ENCODE results near the gene RPRD1A. TPM values are rescaled to one million over a fixed set of nuclear protein-coding genes. Genes with fewer than 3 reads are reported as not detected.

Gene RPRD1A
- total and polyA plus RNA-seq, 4 donors, result 11.8 to 29.5 (median 16.6) TPM

GRCh38 chr18:36085195-36085594, 17.8 kb upstream of the RPRD1A start:
- no peak for TF ChIP-seq HNF4G (IDR thresholded peaks at IDR 0.05)
- no peak for TF ChIP-seq GABPA (IDR thresholded peaks at IDR 0.05 in 1 of 2, conservative IDR thresholded peaks at IDR 0.05 in 1 of 2)
- no peak for TF ChIP-seq ATF3 (IDR thresholded peaks at IDR 0.05)
- TF ChIP-seq EGR1 (IDR thresholded peaks at IDR 0.05; ENCODE audit: low read depth in 2 of 2), result no peak
- no peak for TF ChIP-seq HNF4A (conservative IDR thresholded peaks at IDR 0.05)
- no peak for TF ChIP-seq JUND (IDR thresholded peaks at IDR 0.05)
- no peak for TF ChIP-seq ZBTB33 (IDR thresholded peaks at IDR 0.05)
- TF ChIP-seq RAD21 (IDR thresholded peaks at IDR 0.05), result no peak
- TF ChIP-seq FOXA2 (IDR thresholded peaks at IDR 0.05), result no peak
- no peak for TF ChIP-seq TAF1 (conservative IDR thresholded peaks at IDR 0.05)
- TF ChIP-seq REST (IDR thresholded peaks at IDR 0.05), result no peak
- TF ChIP-seq NR2F2 (IDR thresholded peaks at IDR 0.05), result no peak
- TF ChIP-seq, protein P1, sequence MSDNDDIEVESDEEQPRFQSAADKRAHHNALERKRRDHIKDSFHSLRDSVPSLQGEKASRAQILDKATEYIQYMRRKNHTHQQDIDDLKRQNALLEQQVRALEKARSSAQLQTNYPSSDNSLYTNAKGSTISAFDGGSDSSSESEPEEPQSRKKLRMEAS (IDR thresholded peaks at IDR 0.05), result no peak
- no peak for TF ChIP-seq YY1 (IDR thresholded peaks at IDR 0.05)
- TF ChIP-seq, protein P2, sequence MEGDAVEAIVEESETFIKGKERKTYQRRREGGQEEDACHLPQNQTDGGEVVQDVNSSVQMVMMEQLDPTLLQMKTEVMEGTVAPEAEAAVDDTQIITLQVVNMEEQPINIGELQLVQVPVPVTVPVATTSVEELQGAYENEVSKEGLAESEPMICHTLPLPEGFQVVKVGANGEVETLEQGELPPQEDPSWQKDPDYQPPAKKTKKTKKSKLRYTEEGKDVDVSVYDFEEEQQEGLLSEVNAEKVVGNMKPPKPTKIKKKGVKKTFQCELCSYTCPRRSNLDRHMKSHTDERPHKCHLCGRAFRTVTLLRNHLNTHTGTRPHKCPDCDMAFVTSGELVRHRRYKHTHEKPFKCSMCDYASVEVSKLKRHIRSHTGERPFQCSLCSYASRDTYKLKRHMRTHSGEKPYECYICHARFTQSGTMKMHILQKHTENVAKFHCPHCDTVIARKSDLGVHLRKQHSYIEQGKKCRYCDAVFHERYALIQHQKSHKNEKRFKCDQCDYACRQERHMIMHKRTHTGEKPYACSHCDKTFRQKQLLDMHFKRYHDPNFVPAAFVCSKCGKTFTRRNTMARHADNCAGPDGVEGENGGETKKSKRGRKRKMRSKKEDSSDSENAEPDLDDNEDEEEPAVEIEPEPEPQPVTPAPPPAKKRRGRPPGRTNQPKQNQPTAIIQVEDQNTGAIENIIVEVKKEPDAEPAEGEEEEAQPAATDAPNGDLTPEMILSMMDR (IDR thresholded peaks at IDR 0.05; ENCODE audit: low read depth, low read length, missing input control), result no peak
- no peak for TF ChIP-seq SP1 (IDR thresholded peaks at IDR 0.05)
- H3K9me3 ChIP-seq (ENCODE audit: control insufficient read depth in 4 of 4, low read length in 3 of 4), result peaks cover 0 to 3% (median under 1%) of the 10 kb centered on the region in 4 donors
- H3K9ac ChIP-seq (ENCODE audit: low read depth in 1 of 2, low read length in 2 of 2), result no peak overlapping the region
- H3K27ac ChIP-seq (ENCODE audit: low read depth in 1 of 2, low read length in 2 of 2), result no peak overlapping the region
- H3K36me3 ChIP-seq (ENCODE audit: control insufficient read depth in 4 of 4, insufficient read depth in 3 of 4, low read depth in 1 of 4, low read length in 3 of 4), result no peaks in the 10 kb centered on the region
- 81% methylated on average over 4 of the region's 4 CpGs for WGBS
- no peak for DNase-seq (ENCODE audit: low spot score)
- H3K4me3 ChIP-seq (ENCODE audit: low read depth in 1 of 3, low read length in 3 of 3), result no peak overlapping the region
- H3K4me1 ChIP-seq (ENCODE audit: control insufficient read depth in 4 of 4, insufficient read depth in 4 of 4, low read length in 3 of 4), result no peaks in the 10 kb centered on the region
- peaks cover 0 to 4% (median under 1%) of the 10 kb centered on the region in 4 donors for H3K27me3 ChIP-seq (ENCODE audit: control insufficient read depth in 4 of 4, insufficient read depth in 4 of 4, low read length in 3 of 4)

DNA sequence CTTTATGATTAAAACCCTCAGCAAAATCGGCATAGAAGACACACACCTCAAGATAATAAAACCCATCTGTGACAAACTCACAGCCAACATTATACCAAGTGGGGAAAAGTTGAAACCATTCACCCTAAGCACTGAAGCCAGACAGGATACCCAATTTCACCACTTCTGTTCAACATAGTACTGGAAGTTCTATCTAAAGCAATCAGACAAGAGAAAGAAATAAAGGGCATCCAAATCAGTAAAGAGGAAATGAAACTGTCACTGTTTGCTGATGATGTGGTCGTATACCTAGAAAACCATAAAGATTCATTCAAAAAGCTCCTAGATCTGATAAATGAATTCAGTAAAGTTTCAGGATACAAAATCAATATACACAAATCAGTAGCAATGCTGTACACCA, 16.4 kb upstream of the RPRD1A start:
- Histone ChIP-seq H3K27ac (ENCODE audit: low read depth in 1 of 2, low read length in 2 of 2) (no peak overlapping the region), H3K27me3 (ENCODE audit: control insufficient read depth in 4 of 4, insufficient read depth in 4 of 4, low read length in 3 of 4) (peaks cover 0 to 4% (median under 1%) of the 10 kb centered on the region in 4 donors), H3K36me3 (ENCODE audit: control insufficient read depth in 4 of 4, insufficient read depth in 3 of 4, low read depth in 1 of 4, low read length in 3 of 4) (no peaks in the 10 kb centered on the region), H3K9ac (ENCODE audit: low read depth in 1 of 2, low read length in 2 of 2) (no peak overlapping the region), H3K9me3 (ENCODE audit: control insufficient read depth in 4 of 4, low read length in 3 of 4) (peaks cover 0 to 5% (median 2%) of the 10 kb centered on the region in 4 donors), H3K4me3 (ENCODE audit: low read depth in 1 of 3, low read length in 3 of 3) (no peak overlapping the region), H3K4me1 (ENCODE audit: control insufficient read depth in 4 of 4, insufficient read depth in 4 of 4, low read length in 3 of 4) (no peaks in the 10 kb centered on the region)
- no peak for DNase-seq (ENCODE audit: low spot score)
- WGBS, result 72% methylated on average over 2 of the region's 2 CpGs
- no peak for TF ChIP-seq EGR1 (IDR thresholded peaks at IDR 0.05; ENCODE audit: low read depth in 2 of 2)
- no peak for TF ChIP-seq TAF1 (conservative IDR thresholded peaks at IDR 0.05)
- no peak for TF ChIP-seq RXRA (IDR thresholded peaks at IDR 0.05)
- TF ChIP-seq ZBTB33 (IDR thresholded peaks at IDR 0.05), result no peak
- no peak for TF ChIP-seq FOXA1 (IDR thresholded peaks at IDR 0.05)
- no peak for TF ChIP-seq REST (IDR thresholded peaks at IDR 0.05)
- TF ChIP-seq GABPA (IDR thresholded peaks at IDR 0.05 in 1 of 2, conservative IDR thresholded peaks at IDR 0.05 in 1 of 2), result no peak

Measured in liver (tissue), 9 donors.